ENCODE measurements around the gene HS6ST3. TPM values are rescaled to one million over a fixed set of nuclear protein-coding genes. Genes with fewer than 3 reads are reported as not detected.

Gene HS6ST3
- total and polyA plus RNA-seq, 9 of the 15 experiments (the other 6 are each of a cell fraction or from before 2014, with no cell fraction given): not detected

- intact Hi-C loops (cut with micrococcal nuclease) (no loop called here), in situ Hi-C loops (cut with MboI) (no loop called here)
- no peak for TF ChIP-seq KAT8 (IDR thresholded peaks at IDR 0.05; ENCODE audit: low read depth)
- TF ChIP-seq, protein P1, sequence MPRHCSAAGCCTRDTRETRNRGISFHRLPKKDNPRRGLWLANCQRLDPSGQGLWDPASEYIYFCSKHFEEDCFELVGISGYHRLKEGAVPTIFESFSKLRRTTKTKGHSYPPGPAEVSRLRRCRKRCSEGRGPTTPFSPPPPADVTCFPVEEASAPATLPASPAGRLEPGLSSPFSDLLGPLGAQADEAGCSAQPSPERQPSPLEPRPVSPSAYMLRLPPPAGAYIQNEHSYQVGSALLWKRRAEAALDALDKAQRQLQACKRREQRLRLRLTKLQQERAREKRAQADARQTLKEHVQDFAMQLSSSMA (CRISPR knock-in tag; IDR thresholded peaks at IDR 0.05): no peak
- TF ChIP-seq ZNF23 (CRISPR knock-in tag; IDR thresholded peaks at IDR 0.05): no peak
- TF ChIP-seq FOXJ3 (CRISPR knock-in tag; IDR thresholded peaks at IDR 0.05): no peak
- no peak for TF ChIP-seq GATA2 (CRISPR knock-in tag; IDR thresholded peaks at IDR 0.05)
- TF ChIP-seq ZNF695 (CRISPR knock-in tag; IDR thresholded peaks at IDR 0.05): no peak
- no peak for TF ChIP-seq ATF1 (CRISPR knock-in tag; IDR thresholded peaks at IDR 0.05)
- no peak for TF ChIP-seq ATF1 (tag; IDR thresholded peaks at IDR 0.05)
- TF ChIP-seq ZSCAN29 (IDR thresholded peaks at IDR 0.05): no peak
- TF ChIP-seq CTCF (IDR thresholded peaks at IDR 0.05 in 2 of 3, conservative IDR thresholded peaks at IDR 0.05 in 1 of 3; ENCODE audit: insufficient read depth in 2 of 3, low read depth in 1 of 3, low read length in 3 of 3): no peak
- no peak for TF ChIP-seq ELF2 (CRISPR knock-in tag; IDR thresholded peaks at IDR 0.05)
- TF ChIP-seq SRF (CRISPR knock-in tag; IDR thresholded peaks at IDR 0.05): no peak
- no peak for TF ChIP-seq CBX3 (IDR thresholded peaks at IDR 0.05; ENCODE audit: borderline replicate concordance in 1 of 2, low read length in 2 of 2)
- no peak for TF ChIP-seq PREB (CRISPR knock-in tag; IDR thresholded peaks at IDR 0.05)
- TF ChIP-seq DPF2 (IDR thresholded peaks at IDR 0.05): no peak
- TF ChIP-seq ZNF263 (CRISPR knock-in tag; IDR thresholded peaks at IDR 0.05; ENCODE audit: borderline replicate concordance): no peak
- no peak for TF ChIP-seq MAFF (IDR thresholded peaks at IDR 0.05; ENCODE audit: low read length)
- TF ChIP-seq POLR2G (IDR thresholded peaks at IDR 0.05; ENCODE audit: low read depth, low read length): no peak
- no peak for TF ChIP-seq ZNF224 (CRISPR knock-in tag; IDR thresholded peaks at IDR 0.05)
- no peak for TF ChIP-seq CLOCK (CRISPR knock-in tag; IDR thresholded peaks at IDR 0.05; ENCODE audit: borderline replicate concordance)
- Histone ChIP-seq H3K4me2 (ENCODE audit: insufficient read depth, low read length) (no peak overlapping the region), H3K79me2 (ENCODE audit: control insufficient read depth, insufficient read depth, low read length) (no peaks in the 10 kb centered on the region), H3K4me3 (no peak overlapping the region), H3K36me3 (ENCODE audit: control insufficient read depth, insufficient read depth, low read length) (no peaks in the 10 kb centered on the region), H2AFZ (ENCODE audit: low read depth, low read length) (no peak overlapping the region), H3K27me3 (ENCODE audit: control insufficient read depth in 2 of 2, insufficient read depth in 2 of 2, low read length in 2 of 2) (no peaks in the 10 kb centered on the region), H3K4me1 (replicated peaks in 1 of 2; ENCODE audit: control insufficient read depth in 2 of 2, insufficient read depth in 2 of 2, low read length in 2 of 2) (no peaks in the 10 kb centered on the region), H3K9me3 (replicated peaks; ENCODE audit: control insufficient read depth, insufficient read depth, low read depth, low read length) (no peaks in the 10 kb centered on the region), H3K27ac (ENCODE audit: extremely low read depth, low read depth, low read length) (no peak overlapping the region), H3K9ac (ENCODE audit: insufficient read depth in 1 of 2, low read depth in 2 of 2, low read length in 2 of 2) (no peak overlapping the region), H3K9me1 (ENCODE audit: control insufficient read depth, insufficient read depth, low read length) (no peaks in the 10 kb centered on the region), H4K20me1 (replicated peaks; ENCODE audit: control insufficient read depth, insufficient read depth, low read length) (no peaks in the 10 kb centered on the region)
- POLR2A ChIA-PET: no interaction called here
- BruUV-seq (replicated peaks): no TSS peak
- DNase-seq (ENCODE audit: extremely low read depth in 1 of 4, low spot score in 3 of 4) (no peak), ATAC-seq (no peak), FAIRE-seq (no peak)
- 0% methylated on average over 2 of the region's 2 CpGs for WGBS (ENCODE audit: insufficient coverage, low coverage, missing lambda C conversion rate)
- CTCF ChIA-PET (ENCODE audit: low intra/inter-chr PET ratio): no interaction called here
These were observed 24.1 kb upstream of the HS6ST3 start for GRCh38 chr13:96065849-96066248.
